Ovary (tissue), 10 donors: ENCODE results near the gene FEV. TPM values are rescaled to one million over a fixed set of nuclear protein-coding genes. Genes with fewer than 3 reads are reported as not detected.

Experiments
- DNase-seq, 5 donors: peaks; one replicate each; pipeline ENCODE4 v3.0.0-alpha.2; 2019 to 2020
- H3K27ac ChIP-seq, 2 donors: fragments of 200-600 bp; one replicate each; pipeline versions ENCODE4 v1.5.1 to v1.8.0; 2019 to 2022
- H3K27me3 ChIP-seq: fragments of 200-600 bp; one replicate; pipeline ENCODE4 v1.8.0; 2022
- H3K36me3 ChIP-seq: fragments of 200-600 bp; sonication (generic); one replicate; pipeline ENCODE4 v1.5.1; 2019
- H3K4me1 ChIP-seq: one replicate; pipeline ENCODE4 v1.8.1; 2013; ENCODE audit warnings: mild to moderate bottlenecking, moderate library complexity; ENCODE audit not compliant: insufficient read depth
- H3K4me3 ChIP-seq: fragments of 200-600 bp; sonication (generic); one replicate; pipeline ENCODE4 v1.5.1; 2017
- H3K9me3 ChIP-seq, 2 donors: fragments of 200-600 bp in 1 of 2; sonication (generic) in 1 of 2; one replicate each; pipeline versions ENCODE4 v1.5.1 to v1.8.1; 2013 to 2019; ENCODE audit warnings: mild to moderate bottlenecking in 1 of 2, moderate library complexity in 1 of 2
- EP300 ChIP-seq: sonication (generic); formaldehyde crosslinking; IDR thresholded peaks from one replicate; pipeline ENCODE4 v1.6.1; 2017; ENCODE audit warnings: antibody characterized with exemption
- POLR2A ChIP-seq: fragments of 450-650 bp; IDR thresholded peaks from one replicate; pipeline ENCODE4 v1.6.1; 2017; ENCODE audit warnings: antibody characterized with exemption, mild to moderate bottlenecking, moderate library complexity
- WGBS, 3 donors: extraction: QIAGEN DNeasy Blood & Tissue Kit in 1 of 3; methylation state at CpG; one replicate each; pipeline versions ENCODE4 v1.1.5 to v1.1.7; 2013 to 2017; 5-methylcytosine and 5-hydroxymethylcytosine counted together
- intact Hi-C, 4 donors: fragments of 100-400 bp; cut with DNase I; formaldehyde crosslinking; loops; one replicate each; pipeline versions ENCODE4 v1.11.0 to v1.15.1; 2022 to 2023
- long read RNA-seq, 3 donors: library from polyadenylated mRNA in 2 of 3; unstranded in 2 of 3; transcript quantifications; one replicate each; pipeline ENCODE4 v2.0.0 and lab custom pipeline, GENCODE V29; 2021 to 2026
- polyA plus RNA-seq, 2 donors: library from polyadenylated mRNA; stranded (reverse); fragments of 200-250 nt in 1 of 2; fragments of 350-450 nt in 1 of 2; fragmentation: Illumina TruSeq in 1 of 2; extraction: RNeasy Lipid Tissue Mini Kit (QIAGEN cat#74804) in 1 of 2; gene quantifications; one replicate each; pipeline ENCODE4 v1.2.3, GENCODE V29; 2013 to 2014
- total RNA-seq, 7 donors: library from RNA; depleted of rRNA in 2 of 7; stranded (reverse); fragments of >200 nt in 2 of 7; fragmentation: NEBNext Ultra II Directional in 3 of 7; extraction: Animal tissue kit (Norgen Biotek cat#: 25700) in 3 of 7; gene quantifications; one replicate each; pipeline versions ENCODE4 v1.1.0 to v1.2.4, GENCODE V29; 2016 to 2023
- TF ChIP-seq, protein P1 (sequence below), 3 donors: fragments of 450-650 bp in 2 of 3; fragments of 200-600 bp in 1 of 3; IDR thresholded peaks; one replicate each; pipeline versions ENCODE4 v1.5.1 to v1.8.0; 2016 to 2022; ENCODE audit warnings: antibody characterized with exemption in 3 of 3, mild to moderate bottlenecking in 1 of 3
- donor health status: DM: no; HTN: no; CAD: no; lungs with moderate emphysema.
- donor health status: DM: no; HTN: no; CAD: no.
- donor health status: Bipolar disorder and iron deficiency.
- donor health status: DM: yes; HTN: yes; CAD: no.
- donor health status: DM: no; HTN: no; CAD: no.
- donor health status: DM: yes; HTN: yes; CAD: no.

Gene FEV
- total RNA-seq (under 1 TPM in 2 of 7 donors, not detected in 5; 0.11 to 0.13 TPM), polyA plus RNA-seq (not detected)
- long read RNA-seq, donor 1 = 0 reads
- long read RNA-seq, donor 2 = 0 reads
- long read RNA-seq, donor 3 = 0 reads

DNA sequence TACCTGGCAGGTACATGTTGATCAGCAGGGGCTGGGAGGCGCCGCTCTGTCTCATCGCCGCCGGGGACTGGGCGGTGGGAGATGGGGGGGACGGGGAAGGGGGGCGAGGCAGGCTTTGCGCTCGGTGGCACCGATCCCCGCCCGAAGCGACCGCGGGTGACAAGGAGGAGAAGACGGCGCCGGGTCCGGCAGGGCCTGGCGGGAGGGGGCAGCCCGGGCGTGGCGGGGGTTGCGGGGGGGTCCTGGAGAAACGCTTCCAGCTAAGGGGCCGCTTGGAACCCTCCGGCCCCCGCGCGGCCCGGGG lies at the start of gene FEV:
TSS of gene FEV (minus strand) at position 164 of the 304 bp plus-strand sequence. CDS start at position 55, 109 bp downstream.
- DNase-seq = no peak
- H3K27ac ChIP-seq = no peak within 1 kb of the TSS

DNA sequence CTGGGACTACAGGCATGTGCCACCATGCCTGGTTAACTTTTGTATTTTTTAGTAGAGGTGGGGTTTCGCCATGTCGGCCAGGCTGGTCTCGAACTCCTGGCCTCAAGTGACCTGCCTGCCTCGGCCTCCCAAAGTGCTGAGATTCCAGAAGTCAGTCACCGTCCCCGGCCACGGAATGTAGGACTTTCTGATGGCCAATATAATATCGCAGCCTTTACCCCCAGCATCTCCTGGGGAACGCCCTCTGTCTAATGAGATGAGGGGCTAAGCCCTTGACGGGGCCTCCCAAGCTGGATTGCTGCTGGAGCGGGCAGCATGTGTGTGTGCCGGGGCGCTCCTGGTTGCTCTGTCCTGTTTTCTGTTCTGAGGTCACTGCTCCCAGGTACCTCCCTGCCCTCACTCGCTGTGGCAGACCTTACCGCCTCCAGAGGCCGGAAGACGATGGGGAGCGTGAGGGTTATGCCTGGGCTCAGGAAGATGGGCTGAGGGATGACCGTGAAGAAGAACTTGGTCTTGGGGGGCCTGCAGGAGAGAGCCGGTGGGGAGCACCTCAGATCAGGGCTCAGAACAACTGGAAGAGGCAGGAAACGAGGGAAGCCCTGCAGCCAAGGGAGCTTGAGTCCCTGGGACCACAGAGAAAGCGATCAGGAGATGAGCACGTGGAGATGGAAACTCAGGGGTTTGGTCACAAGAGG lies 47.2 kb upstream of the FEV start:
- H3K27me3 ChIP-seq = no peaks in the 10 kb centered on the region
- TF ChIP-seq POLR2A = no peak
- TF ChIP-seq, protein P1, sequence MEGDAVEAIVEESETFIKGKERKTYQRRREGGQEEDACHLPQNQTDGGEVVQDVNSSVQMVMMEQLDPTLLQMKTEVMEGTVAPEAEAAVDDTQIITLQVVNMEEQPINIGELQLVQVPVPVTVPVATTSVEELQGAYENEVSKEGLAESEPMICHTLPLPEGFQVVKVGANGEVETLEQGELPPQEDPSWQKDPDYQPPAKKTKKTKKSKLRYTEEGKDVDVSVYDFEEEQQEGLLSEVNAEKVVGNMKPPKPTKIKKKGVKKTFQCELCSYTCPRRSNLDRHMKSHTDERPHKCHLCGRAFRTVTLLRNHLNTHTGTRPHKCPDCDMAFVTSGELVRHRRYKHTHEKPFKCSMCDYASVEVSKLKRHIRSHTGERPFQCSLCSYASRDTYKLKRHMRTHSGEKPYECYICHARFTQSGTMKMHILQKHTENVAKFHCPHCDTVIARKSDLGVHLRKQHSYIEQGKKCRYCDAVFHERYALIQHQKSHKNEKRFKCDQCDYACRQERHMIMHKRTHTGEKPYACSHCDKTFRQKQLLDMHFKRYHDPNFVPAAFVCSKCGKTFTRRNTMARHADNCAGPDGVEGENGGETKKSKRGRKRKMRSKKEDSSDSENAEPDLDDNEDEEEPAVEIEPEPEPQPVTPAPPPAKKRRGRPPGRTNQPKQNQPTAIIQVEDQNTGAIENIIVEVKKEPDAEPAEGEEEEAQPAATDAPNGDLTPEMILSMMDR (IDR thresholded peaks at IDR 0.05) = no peak
- no peak for TF ChIP-seq EP300
- WGBS, 3 donors = 71 to 76% (median 75%) methylated on average over 23 of the region's 23 CpGs
- no peaks in the 10 kb centered on the region for H3K4me1 ChIP-seq
- no peaks in the 10 kb centered on the region for H3K36me3 ChIP-seq
- no peaks in the 10 kb centered on the region for H3K9me3 ChIP-seq
- no peak overlapping the region for H3K27ac ChIP-seq
- no peak for DNase-seq
- intact Hi-C loops = no loop called here
- no peak overlapping the region for H3K4me3 ChIP-seq

More for the DNA sequence above, at the start of gene FEV:
- 0 to 2% (median 1%) methylated on average over 15 to 32 of the region's 32 CpGs for WGBS, 3 donors
- intact Hi-C loops = no loop called here
- Histone ChIP-seq H3K4me3 (no peak within 1 kb of the TSS), H3K27me3 (peaks cover 11% of the 10 kb centered on the region), H3K9me3 (no peaks in the 10 kb centered on the region), H3K36me3 (no peaks in the 10 kb centered on the region), H3K4me1 (peaks cover 15% of the 10 kb centered on the region)
- no peak for TF ChIP-seq EP300
- no peak for TF ChIP-seq POLR2A
- TF ChIP-seq, protein P1 (IDR thresholded peaks at IDR 0.05) = no peak

DNA sequence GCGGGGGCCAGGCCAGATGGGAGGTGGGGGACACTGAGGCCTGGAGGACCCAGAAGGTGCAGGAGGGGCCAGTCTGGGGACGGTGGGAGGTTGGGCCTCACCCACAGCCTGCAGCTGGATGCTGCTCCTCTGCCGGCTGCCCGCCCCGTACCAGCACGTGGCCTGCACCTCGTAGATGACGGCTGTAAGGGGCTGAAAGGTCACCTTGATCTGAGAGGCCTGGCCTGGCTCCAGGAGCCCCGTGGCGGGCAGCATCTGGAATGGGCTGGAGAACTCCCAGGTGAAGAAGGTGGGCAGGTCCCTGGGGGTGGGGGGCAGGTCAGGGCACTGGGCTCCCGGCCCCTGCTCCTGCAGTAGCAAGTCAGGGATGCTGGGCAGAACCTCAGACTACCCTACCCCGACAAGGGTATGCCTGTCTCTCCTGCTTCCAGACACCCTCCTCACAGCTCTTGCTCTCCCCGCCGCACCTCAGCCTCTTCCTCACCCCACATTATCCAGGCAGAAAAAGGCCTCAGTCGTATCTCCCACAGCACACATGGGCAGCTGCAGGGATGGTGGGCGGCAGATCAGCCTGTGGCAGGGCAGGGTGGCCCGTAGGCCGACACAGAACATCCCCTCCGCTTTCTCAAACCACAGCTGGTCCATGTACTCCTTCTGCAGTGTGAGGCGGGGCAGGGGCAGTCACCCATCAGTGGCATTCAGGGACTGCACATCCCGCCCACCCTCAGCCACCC lies 46.2 kb upstream of the FEV start:
- intact Hi-C loops = no loop called here
- H3K36me3 ChIP-seq = no peaks in the 10 kb centered on the region
- DNase-seq = no peak
- H3K27me3 ChIP-seq = no peaks in the 10 kb centered on the region
- no peaks in the 10 kb centered on the region for H3K4me1 ChIP-seq
- H3K27ac ChIP-seq = no peak overlapping the region
- no peak overlapping the region for H3K4me3 ChIP-seq
- no peaks in the 10 kb centered on the region for H3K9me3 ChIP-seq
- WGBS, 3 donors = 45 to 62% (median 47%) methylated on average over 21 of the region's 21 CpGs
- TF ChIP-seq POLR2A (no peak), EP300 (no peak)
- TF ChIP-seq, protein P1 (IDR thresholded peaks at IDR 0.05) = no peak

DNA sequence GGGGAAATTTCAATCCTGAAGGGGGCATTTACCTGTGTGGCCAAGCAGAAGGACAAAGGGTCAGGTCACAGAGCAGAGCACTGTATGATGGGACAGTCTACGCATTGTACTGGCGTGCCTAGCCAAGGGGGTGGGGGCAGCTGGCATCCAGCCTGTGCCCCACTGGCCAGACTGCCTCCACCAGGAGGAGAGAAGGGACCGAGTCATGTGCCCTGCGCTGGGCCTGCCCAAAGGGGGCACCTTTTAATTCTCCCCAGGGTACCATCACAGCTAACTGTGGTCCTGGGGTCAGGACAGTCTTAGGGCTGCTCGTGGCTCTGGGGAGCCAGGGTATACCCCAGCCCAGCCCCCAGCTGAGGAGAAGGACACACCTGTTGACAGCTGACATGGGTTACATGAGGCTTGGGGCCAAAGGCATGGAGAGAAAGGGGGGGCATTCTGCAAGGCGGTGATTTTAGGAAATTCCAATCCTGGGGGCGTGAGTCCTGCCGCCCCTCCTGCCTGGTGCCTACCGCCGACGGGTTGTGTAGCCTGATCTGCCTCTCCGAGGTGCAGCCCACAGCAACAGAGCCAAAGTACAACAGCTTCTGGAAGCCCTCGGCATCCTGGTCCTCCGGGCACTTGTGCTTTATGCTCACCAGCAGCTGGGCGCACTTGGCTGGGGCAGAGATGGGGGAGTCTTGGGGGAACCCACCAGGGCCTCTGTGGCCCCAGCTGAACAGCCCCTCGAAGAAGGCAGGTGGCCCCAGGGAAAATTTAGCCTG lies 45.4 kb upstream of the FEV start:
- H3K4me1 ChIP-seq = no peaks in the 10 kb centered on the region
- WGBS, 3 donors = 67 to 73% (median 69%) methylated on average over 10 to 16 of the region's 16 CpGs
- H3K36me3 ChIP-seq = no peaks in the 10 kb centered on the region
- no peaks in the 10 kb centered on the region for H3K9me3 ChIP-seq
- DNase-seq = no peak
- intact Hi-C loops = no loop called here
- no peak for TF ChIP-seq EP300
- no peak for TF ChIP-seq POLR2A
- TF ChIP-seq, protein P1 (IDR thresholded peaks at IDR 0.05) = no peak
- no peak overlapping the region for H3K27ac ChIP-seq
- H3K4me3 ChIP-seq = no peak overlapping the region
- H3K27me3 ChIP-seq = no peaks in the 10 kb centered on the region
